Measurements from ENCODE around the gene ANKDD1A.

- TF ChIP-seq, protein P1, sequence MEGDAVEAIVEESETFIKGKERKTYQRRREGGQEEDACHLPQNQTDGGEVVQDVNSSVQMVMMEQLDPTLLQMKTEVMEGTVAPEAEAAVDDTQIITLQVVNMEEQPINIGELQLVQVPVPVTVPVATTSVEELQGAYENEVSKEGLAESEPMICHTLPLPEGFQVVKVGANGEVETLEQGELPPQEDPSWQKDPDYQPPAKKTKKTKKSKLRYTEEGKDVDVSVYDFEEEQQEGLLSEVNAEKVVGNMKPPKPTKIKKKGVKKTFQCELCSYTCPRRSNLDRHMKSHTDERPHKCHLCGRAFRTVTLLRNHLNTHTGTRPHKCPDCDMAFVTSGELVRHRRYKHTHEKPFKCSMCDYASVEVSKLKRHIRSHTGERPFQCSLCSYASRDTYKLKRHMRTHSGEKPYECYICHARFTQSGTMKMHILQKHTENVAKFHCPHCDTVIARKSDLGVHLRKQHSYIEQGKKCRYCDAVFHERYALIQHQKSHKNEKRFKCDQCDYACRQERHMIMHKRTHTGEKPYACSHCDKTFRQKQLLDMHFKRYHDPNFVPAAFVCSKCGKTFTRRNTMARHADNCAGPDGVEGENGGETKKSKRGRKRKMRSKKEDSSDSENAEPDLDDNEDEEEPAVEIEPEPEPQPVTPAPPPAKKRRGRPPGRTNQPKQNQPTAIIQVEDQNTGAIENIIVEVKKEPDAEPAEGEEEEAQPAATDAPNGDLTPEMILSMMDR (IDR thresholded peaks at IDR 0.05) = no peak
- no peak for TF ChIP-seq POLR2A (IDR thresholded peaks at IDR 0.05)
Measured at GRCh38 chr15:64961013-64961412, 49.3 kb downstream of the ANKDD1A start.

Measured in esophagus squamous epithelium (tissue), 4 donors.